Endodermal cell (in vitro differentiated cells): ENCODE data around the gene DTNB. TPM values are rescaled to one million over a fixed set of nuclear protein-coding genes. Genes with fewer than 3 reads are reported as not detected.

Source experiments
- DNase-seq: peaks from one replicate; pipeline ENCODE4 v3.0.0-alpha.2; 2017
- H3K27ac ChIP-seq: 2 replicates; pipeline ENCODE4 v1.5.1; 2013; ENCODE audit warnings: mild to moderate bottlenecking, low read depth, low read length, moderate library complexity
- H3K27me3 ChIP-seq: 2 replicates; pipeline ENCODE4 v1.6.1; 2013; ENCODE audit warnings: mild to moderate bottlenecking, low read length, moderate library complexity; ENCODE audit not compliant: insufficient read depth, control insufficient read depth, poor library complexity, severe bottlenecking
- H3K36me3 ChIP-seq: 2 replicates; pipeline ENCODE4 v1.7.0; 2013; ENCODE audit warnings: mild to moderate bottlenecking, low read length, moderate library complexity; ENCODE audit not compliant: control insufficient read depth, insufficient read depth
- H3K4me1 ChIP-seq: one replicate; pipeline ENCODE4 v1.7.0; 2013; ENCODE audit warnings: low read length; ENCODE audit not compliant: control insufficient read depth, insufficient read depth
- H3K4me3 ChIP-seq: 2 replicates; pipeline ENCODE4 v1.5.1; 2013; ENCODE audit warnings: mild to moderate bottlenecking, low read length, moderate library complexity
- H3K9ac ChIP-seq: 2 replicates; pipeline ENCODE4 v1.6.1; 2013; ENCODE audit warnings: mild to moderate bottlenecking, low read length, moderate library complexity; ENCODE audit not compliant: poor library complexity, severe bottlenecking; ENCODE audit errors: extremely low read depth
- H3K9me3 ChIP-seq: 2 replicates; pipeline ENCODE4 v1.6.1; 2013; ENCODE audit warnings: mild to moderate bottlenecking, low read length, moderate library complexity; ENCODE audit not compliant: control insufficient read depth
- H3K27ac Mint-ChIP-seq: 2 replicates; pipeline ENCODE4 v1.8.0; 2020; ENCODE audit warnings: mixed read lengths
- H3K27me3 Mint-ChIP-seq: 2 replicates; pipeline ENCODE4 v1.8.0; 2021; ENCODE audit warnings: mild to moderate bottlenecking, mixed read lengths; ENCODE audit not compliant: insufficient read depth
- H3K36me3 Mint-ChIP-seq: 2 replicates; pipeline ENCODE4 v1.8.0; 2020; ENCODE audit warnings: low read depth, mixed read lengths
- H3K4me1 Mint-ChIP-seq: 2 replicates; pipeline ENCODE4 v1.8.0; 2020; ENCODE audit warnings: mixed read lengths
- H3K4me3 Mint-ChIP-seq: 2 replicates; pipeline ENCODE4 v1.8.0; 2020; ENCODE audit warnings: mild to moderate bottlenecking, moderate library complexity, mixed read lengths
- H3K9me3 Mint-ChIP-seq: 2 replicates; pipeline ENCODE4 v1.8.0; 2020; ENCODE audit warnings: mild to moderate bottlenecking, mixed read lengths
- WGBS, 2 experiments: methylation state at CpG; one replicate each; pipeline versions ENCODE4 v1.1.5 to v1.1.7; 2013; ENCODE audit warnings: missing lambda C conversion rate in 2 of 2, mixed read lengths in 1 of 2; ENCODE audit not compliant: insufficient coverage in 1 of 2, insufficient read length in 1 of 2; 5-methylcytosine and 5-hydroxymethylcytosine counted together
- microRNA-seq: library from miRNA; unstranded; fragments of <30 nt; microRNA quantifications from one replicate; pipeline ENCODE4 v1.2.0, GENCODE V29; 2020; ENCODE audit warnings: borderline microRNAs expressed
- total RNA-seq, 2 donors: library from RNA; stranded (reverse); fragmentation: NEBNext Ultra II Directional in 1 of 2; extraction: Animal tissue kit (Norgen Biotek cat#: 25700) in 1 of 2; gene quantifications; 2 replicates in 1 of 2; 3 replicates in 1 of 2; pipeline ENCODE4 v1.2.1, GENCODE V29; 2021
- TF ChIP-seq, protein P1 (sequence below): fragments of 200-600 bp; sonication (generic); conservative IDR thresholded peaks from 2 replicates; pipeline ENCODE4 v1.5.0; 2021; ENCODE audit warnings: antibody characterized with exemption, mild to moderate bottlenecking

The DTNB gene
- total RNA-seq, 2 donors from 2014 or later = 38.8 to 48.7 TPM

DNA sequence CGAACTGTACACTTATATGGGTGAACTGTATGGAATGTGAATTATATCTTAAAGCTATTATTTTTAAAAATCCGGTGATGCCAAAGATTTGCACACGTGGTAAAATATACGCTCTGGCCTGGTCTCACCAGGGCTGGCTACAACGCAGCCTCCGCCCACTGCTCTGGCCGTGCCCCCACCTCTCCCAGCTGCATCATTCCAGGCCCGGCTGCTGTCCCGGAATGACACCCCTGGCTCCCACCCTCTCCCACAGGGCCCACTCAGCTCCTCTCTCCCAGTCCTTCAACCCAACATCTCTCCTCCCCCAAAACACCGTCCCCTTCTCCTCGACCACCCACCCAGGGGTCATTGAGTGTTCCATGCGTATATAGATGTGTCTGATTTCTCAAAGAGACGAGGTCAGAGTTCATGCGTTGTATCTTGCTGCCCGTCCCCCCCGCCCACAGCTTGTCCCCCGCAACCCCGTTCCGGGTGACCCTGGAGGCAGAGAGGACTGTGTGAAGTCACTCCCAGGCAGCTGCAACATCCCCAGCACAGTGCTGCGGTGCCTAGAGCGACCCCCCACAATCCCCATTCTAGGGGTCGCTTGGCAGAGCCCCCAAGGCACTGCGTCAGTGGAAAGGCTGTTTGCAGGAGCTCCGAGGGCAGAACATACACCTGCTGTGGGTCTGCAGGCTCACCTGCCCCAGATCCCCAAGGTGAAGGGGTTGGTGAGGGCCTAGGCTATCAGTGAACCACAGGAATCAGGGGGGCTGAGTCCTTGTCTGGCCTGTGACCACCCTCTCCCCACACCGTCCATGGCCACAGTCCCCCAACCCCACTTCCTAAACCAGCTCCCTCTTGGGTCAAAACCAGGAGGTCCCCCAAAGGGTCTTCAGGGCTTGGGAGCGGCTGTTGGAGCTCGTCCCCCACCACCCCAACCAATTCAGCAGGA lies 345.0 kb downstream of the DTNB start:
- peaks cover 13% of the 10 kb centered on the region for H3K9me3 Mint-ChIP-seq
- Histone ChIP-seq H3K4me1 (no peaks in the 10 kb centered on the region), H3K36me3 (no peaks in the 10 kb centered on the region), H3K9me3 (peaks cover 14% of the 10 kb centered on the region), H3K4me3 (no peak overlapping the region), H3K9ac (no peak overlapping the region), H3K27me3 (no peaks in the 10 kb centered on the region), H3K27ac (no peak overlapping the region)
- WGBS, 2 experiments = 92 to 95% methylated on average over 15 to 27 of the region's 27 CpGs
- H3K4me1 Mint-ChIP-seq = peaks cover 4% of the 10 kb centered on the region
- no peak overlapping the region for H3K27ac Mint-ChIP-seq
- TF ChIP-seq, protein P1, sequence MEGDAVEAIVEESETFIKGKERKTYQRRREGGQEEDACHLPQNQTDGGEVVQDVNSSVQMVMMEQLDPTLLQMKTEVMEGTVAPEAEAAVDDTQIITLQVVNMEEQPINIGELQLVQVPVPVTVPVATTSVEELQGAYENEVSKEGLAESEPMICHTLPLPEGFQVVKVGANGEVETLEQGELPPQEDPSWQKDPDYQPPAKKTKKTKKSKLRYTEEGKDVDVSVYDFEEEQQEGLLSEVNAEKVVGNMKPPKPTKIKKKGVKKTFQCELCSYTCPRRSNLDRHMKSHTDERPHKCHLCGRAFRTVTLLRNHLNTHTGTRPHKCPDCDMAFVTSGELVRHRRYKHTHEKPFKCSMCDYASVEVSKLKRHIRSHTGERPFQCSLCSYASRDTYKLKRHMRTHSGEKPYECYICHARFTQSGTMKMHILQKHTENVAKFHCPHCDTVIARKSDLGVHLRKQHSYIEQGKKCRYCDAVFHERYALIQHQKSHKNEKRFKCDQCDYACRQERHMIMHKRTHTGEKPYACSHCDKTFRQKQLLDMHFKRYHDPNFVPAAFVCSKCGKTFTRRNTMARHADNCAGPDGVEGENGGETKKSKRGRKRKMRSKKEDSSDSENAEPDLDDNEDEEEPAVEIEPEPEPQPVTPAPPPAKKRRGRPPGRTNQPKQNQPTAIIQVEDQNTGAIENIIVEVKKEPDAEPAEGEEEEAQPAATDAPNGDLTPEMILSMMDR = no peak
- peaks cover 17% of the 10 kb centered on the region for H3K36me3 Mint-ChIP-seq
- H3K27me3 Mint-ChIP-seq = no peaks in the 10 kb centered on the region
- H3K4me3 Mint-ChIP-seq = no peak overlapping the region
- DNase-seq = no peak

Small RNAs within 50 kb of the gene (microRNA-seq; reads per million reads assigned to microRNA genes)
- 16.6 reads per million, percentile 50 among the genes with 10 or more reads in this experiment for gene MIR1301

Other genes starting within 250 kb of the DTNB start
- gene ASXL2, start 204.9 kb upstream of the DTNB start, total RNA-seq = 10 to 100 TPM; 33.2 to 41.7 TPM